Keratinocyte (primary cell): ENCODE measurements around the gene TMA7. TPM values are rescaled to one million over a fixed set of nuclear protein-coding genes. Genes with fewer than 3 reads are reported as not detected.

ENCODE experiments used
- DNase-seq: peaks from one replicate; pipeline ENCODE4 v3.0.0-alpha.2; 2011; ENCODE audit warnings: low read depth, missing footprints, low spot score
- FAIRE-seq: peaks from 2 replicates; lab custom pipeline; 2011; peaks lifted over from hg19 to GRCh38; lab: Jason Lieb, UNC
- H2AFZ ChIP-seq: 2 replicates; pipeline ENCODE4 v1.6.0; 2012; ENCODE audit warnings: low read length, control low read depth, inconsistent platforms; ENCODE audit not compliant: control insufficient read depth
- H3K27ac ChIP-seq: 2 replicates; pipeline ENCODE4 v1.5.1; 2011; ENCODE audit warnings: low read length; ENCODE audit not compliant: control insufficient read depth, insufficient read depth
- H3K27me3 ChIP-seq: 3 replicates; pipeline ENCODE4 v1.6.0; 2011; ENCODE audit warnings: low read length; ENCODE audit not compliant: control insufficient read depth, insufficient read depth; ENCODE audit errors: extremely low read depth
- H3K36me3 ChIP-seq, 2 experiments: 2 replicates in 1 of 2; 3 replicates in 1 of 2; pipeline ENCODE4 v1.5.1; 2011; ENCODE audit warnings: low read length in 2 of 2, mild to moderate bottlenecking in 1 of 2; ENCODE audit not compliant: control insufficient read depth in 2 of 2, insufficient read depth in 2 of 2; ENCODE audit errors: extremely low read depth in 1 of 2
- H3K4me1 ChIP-seq: 3 replicates; pipeline ENCODE4 v1.5.1; 2011; ENCODE audit warnings: low read length; ENCODE audit not compliant: control insufficient read depth, insufficient read depth; ENCODE audit errors: extremely low read depth
- H3K4me2 ChIP-seq: 3 replicates; pipeline ENCODE4 v1.6.0; 2011; ENCODE audit warnings: low read depth, low read length; ENCODE audit not compliant: control insufficient read depth, insufficient read depth; ENCODE audit errors: extremely low read depth
- H3K4me3 ChIP-seq, 3 experiments: fragments of 200-600 bp in 1 of 3; sonication (generic) in 1 of 3; 2 replicates in 2 of 3; 3 replicates in 1 of 3; pipeline ENCODE4 v1.5.1; 2011 to 2016; ENCODE audit warnings: low read length in 3 of 3, mild to moderate bottlenecking in 3 of 3, control low read depth in 2 of 3, inconsistent platforms in 1 of 3, low read depth in 1 of 3, mixed read lengths in 1 of 3, mixed run types in 1 of 3, moderate library complexity in 1 of 3; ENCODE audit not compliant: control insufficient read depth in 2 of 3, insufficient read depth in 2 of 3; ENCODE audit errors: extremely low read depth in 1 of 3
- H3K79me2 ChIP-seq: 2 replicates; pipeline ENCODE4 v1.6.0; 2012; ENCODE audit warnings: low read length; ENCODE audit not compliant: control insufficient read depth, insufficient read depth
- H3K9ac ChIP-seq: 3 replicates; pipeline ENCODE4 v1.6.0; 2011; ENCODE audit warnings: low read length; ENCODE audit not compliant: control insufficient read depth, insufficient read depth; ENCODE audit errors: extremely low read depth
- H3K9me1 ChIP-seq: 3 replicates; pipeline ENCODE4 v1.6.0; 2011; ENCODE audit warnings: low read length; ENCODE audit not compliant: control insufficient read depth, insufficient read depth; ENCODE audit errors: extremely low read depth
- H3K9me3 ChIP-seq: 2 replicates; pipeline ENCODE4 v1.5.1; 2012; ENCODE audit warnings: low read depth, low read length; ENCODE audit not compliant: control insufficient read depth
- H4K20me1 ChIP-seq: 3 replicates; pipeline ENCODE4 v1.6.0; 2011; ENCODE audit warnings: low read length; ENCODE audit not compliant: control insufficient read depth, insufficient read depth; ENCODE audit errors: extremely low read depth
- EZH2 ChIP-seq: IDR thresholded peaks from one replicate; pipeline ENCODE4 v1.6.1; 2012; ENCODE audit warnings: inconsistent platforms, mild to moderate bottlenecking, low read length, moderate library complexity
- dilution Hi-C: fragments of 300-500 bp; cut with MboI; formaldehyde crosslinking; loops from one replicate; pipeline ENCODE4 v1.7.0; 2020; ENCODE audit warnings: low sequenced_read_pairs; ENCODE audit not compliant: extremely low pct_ligation_motif_present
- polyA plus RNA-seq, 5 experiments: library from polyadenylated mRNA; depleted of rRNA in 3 of 5; stranded (reverse) in 3 of 5; stranded (forward) in 1 of 5; unstranded in 1 of 5; fragments of >200 nt; gene quantifications; 1 replicate in 1 of 5; 2 replicates in 3 of 5; 3 replicates in 1 of 5; pipeline versions ENCODE4 v1.2.1 to v1.2.3, GENCODE V29; 2011 to 2012; ENCODE audit warnings: missing spikeins in 2 of 5, low read depth in 1 of 5, low replicate concordance in 1 of 5
- TF ChIP-seq, protein P1 (sequence below), 3 experiments: IDR thresholded peaks in 1 of 3; conservative IDR thresholded peaks in 1 of 3; optimal IDR thresholded peaks in 1 of 3; 2 replicates in 2 of 3; 3 replicates in 1 of 3; pipeline versions ENCODE3 to v1.5.1; 2011; ENCODE audit warnings: low read length in 3 of 3, mild to moderate bottlenecking in 3 of 3, moderate library complexity in 2 of 3, control low read depth in 1 of 3, inconsistent platforms in 1 of 3; ENCODE audit not compliant: insufficient read depth in 2 of 3; ENCODE audit errors: extremely low read depth in 1 of 3

Gene TMA7
- polyA plus RNA-seq, 1 donor (not counting 4 experiments of a cell fraction or from before 2014, with no cell fraction given): 418 TPM

DNA sequence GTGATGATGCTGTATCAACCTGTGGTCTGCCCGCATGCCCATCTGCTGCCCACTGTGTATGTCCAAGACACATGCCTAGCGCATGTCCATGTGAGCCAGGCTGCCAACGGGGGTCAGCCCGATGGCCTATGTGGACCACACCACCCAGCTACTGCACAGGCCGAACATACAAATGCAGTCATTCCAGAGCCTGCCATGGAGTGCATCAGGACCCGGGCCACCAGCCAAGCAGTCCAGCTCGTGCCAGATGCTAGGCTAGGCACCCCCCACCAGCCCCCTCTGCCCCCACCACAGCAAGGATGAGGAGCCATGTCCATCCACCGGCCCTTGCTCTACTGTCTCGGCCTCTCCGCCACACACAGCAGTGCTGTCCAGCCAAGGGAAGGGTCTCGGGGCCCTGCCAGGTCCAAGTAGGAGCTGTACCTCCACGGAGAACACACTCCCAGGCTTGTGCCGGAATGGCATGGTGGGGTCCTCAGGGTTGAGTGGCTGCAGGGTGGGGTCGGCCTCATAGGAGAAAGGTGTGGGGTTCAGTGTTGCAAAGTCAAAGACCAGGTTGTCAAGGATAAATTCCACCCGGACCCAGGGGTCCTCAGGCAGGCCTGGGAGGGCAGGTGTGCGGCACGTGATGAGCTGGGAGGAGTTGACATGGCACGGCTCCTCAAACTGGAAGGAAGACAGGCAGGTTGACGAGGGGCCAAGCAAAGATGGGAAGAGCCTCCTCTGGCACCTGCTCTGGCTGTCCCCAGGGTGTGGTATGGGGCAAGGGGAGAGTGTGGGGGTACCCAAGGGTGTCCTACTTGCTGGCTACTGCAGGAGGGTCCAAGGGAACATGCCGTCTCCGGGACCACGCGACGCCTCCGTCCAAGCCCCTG, 25.4 kb upstream of the TMA7 start:
- H3K9me3 ChIP-seq: no peaks in the 10 kb centered on the region
- no peak overlapping the region for H2AFZ ChIP-seq
- no peaks in the 10 kb centered on the region for H3K27me3 ChIP-seq
- H3K79me2 ChIP-seq: peaks cover 2% of the 10 kb centered on the region
- FAIRE-seq (no peak), DNase-seq (no peak)
- peaks cover 10% of the 10 kb centered on the region for H4K20me1 ChIP-seq
- dilution Hi-C loops: no loop called here
- H3K9ac ChIP-seq: no peak overlapping the region
- peaks cover 12% of the 10 kb centered on the region for H3K4me1 ChIP-seq
- H3K9me1 ChIP-seq: peaks cover 3% of the 10 kb centered on the region
- no peak overlapping the region for H3K27ac ChIP-seq
- peaks cover 62 to 81% of the 10 kb centered on the region in 2 experiments for H3K36me3 ChIP-seq
- no peak overlapping the region for H3K4me3 ChIP-seq
- TF ChIP-seq, protein P1, sequence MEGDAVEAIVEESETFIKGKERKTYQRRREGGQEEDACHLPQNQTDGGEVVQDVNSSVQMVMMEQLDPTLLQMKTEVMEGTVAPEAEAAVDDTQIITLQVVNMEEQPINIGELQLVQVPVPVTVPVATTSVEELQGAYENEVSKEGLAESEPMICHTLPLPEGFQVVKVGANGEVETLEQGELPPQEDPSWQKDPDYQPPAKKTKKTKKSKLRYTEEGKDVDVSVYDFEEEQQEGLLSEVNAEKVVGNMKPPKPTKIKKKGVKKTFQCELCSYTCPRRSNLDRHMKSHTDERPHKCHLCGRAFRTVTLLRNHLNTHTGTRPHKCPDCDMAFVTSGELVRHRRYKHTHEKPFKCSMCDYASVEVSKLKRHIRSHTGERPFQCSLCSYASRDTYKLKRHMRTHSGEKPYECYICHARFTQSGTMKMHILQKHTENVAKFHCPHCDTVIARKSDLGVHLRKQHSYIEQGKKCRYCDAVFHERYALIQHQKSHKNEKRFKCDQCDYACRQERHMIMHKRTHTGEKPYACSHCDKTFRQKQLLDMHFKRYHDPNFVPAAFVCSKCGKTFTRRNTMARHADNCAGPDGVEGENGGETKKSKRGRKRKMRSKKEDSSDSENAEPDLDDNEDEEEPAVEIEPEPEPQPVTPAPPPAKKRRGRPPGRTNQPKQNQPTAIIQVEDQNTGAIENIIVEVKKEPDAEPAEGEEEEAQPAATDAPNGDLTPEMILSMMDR (optimal IDR thresholded peaks at IDR 0.05 in 1 of 3, IDR thresholded peaks at IDR 0.05 in 1 of 3, conservative IDR thresholded peaks at IDR 0.05 in 1 of 3; ENCODE audit: extremely low read depth in 1 of 3, insufficient read depth in 2 of 3, low read length in 3 of 3): no peak
- TF ChIP-seq EZH2: no peak
- no peak overlapping the region for H3K4me2 ChIP-seq

DNA sequence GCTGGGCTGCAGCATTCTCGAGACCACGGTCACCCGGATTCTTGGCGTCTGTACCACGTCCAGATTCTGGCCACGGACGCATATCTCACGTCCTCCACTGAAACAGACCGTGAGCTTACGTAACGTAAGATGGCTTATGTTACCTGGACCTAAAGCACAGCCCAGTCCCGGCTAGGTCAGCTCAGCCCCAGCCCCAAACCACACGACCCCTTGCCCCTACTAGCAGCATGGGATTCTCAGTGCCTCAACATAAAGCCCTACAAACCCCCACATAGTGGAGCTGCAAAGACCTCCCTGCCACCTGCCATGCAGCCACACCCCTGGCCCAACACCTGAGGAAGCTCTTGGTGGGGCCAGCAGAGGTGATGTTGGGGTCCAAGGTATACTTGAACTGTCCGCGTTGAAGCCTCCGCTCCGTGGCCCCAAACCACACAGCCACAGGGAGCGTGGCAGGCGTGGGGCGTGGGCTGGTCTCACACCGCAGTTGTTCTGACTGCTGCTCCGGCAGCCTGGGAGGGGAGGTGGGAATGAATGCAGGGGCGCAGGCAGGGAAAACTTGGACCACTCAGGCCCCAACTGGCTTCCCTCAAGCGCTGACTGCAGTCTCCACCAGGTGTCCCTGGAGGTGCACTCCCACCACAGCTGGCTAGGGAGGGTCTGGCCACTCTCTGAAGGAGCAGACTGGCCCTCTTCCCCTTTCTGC, 24.7 kb upstream of the TMA7 start:
- Histone ChIP-seq H3K27me3 (no peaks in the 10 kb centered on the region), H3K27ac (no peak overlapping the region), H3K9ac (no peak overlapping the region), H3K9me3 (no peaks in the 10 kb centered on the region), H3K9me1 (peaks cover 3% of the 10 kb centered on the region), H3K4me1 (peaks cover 12% of the 10 kb centered on the region), H3K4me2 (no peak overlapping the region), H2AFZ (no peak overlapping the region), H4K20me1 (peaks cover 10% of the 10 kb centered on the region), H3K4me3 (no peak overlapping the region), H3K36me3 (peaks cover 65 to 73% of the 10 kb centered on the region in 2 experiments), H3K79me2 (peaks cover 2% of the 10 kb centered on the region)
- TF ChIP-seq, protein P1 (optimal IDR thresholded peaks at IDR 0.05 in 1 of 3, IDR thresholded peaks at IDR 0.05 in 1 of 3, conservative IDR thresholded peaks at IDR 0.05 in 1 of 3; ENCODE audit: extremely low read depth in 1 of 3, insufficient read depth in 2 of 3, low read length in 3 of 3): peak in 1 of 3 experiments; percentile 7
- TF ChIP-seq EZH2: no peak
- FAIRE-seq (no peak), DNase-seq (no peak)
- dilution Hi-C loops: no loop called here
